ENCODE results near the gene GIMAP7.

DNA sequence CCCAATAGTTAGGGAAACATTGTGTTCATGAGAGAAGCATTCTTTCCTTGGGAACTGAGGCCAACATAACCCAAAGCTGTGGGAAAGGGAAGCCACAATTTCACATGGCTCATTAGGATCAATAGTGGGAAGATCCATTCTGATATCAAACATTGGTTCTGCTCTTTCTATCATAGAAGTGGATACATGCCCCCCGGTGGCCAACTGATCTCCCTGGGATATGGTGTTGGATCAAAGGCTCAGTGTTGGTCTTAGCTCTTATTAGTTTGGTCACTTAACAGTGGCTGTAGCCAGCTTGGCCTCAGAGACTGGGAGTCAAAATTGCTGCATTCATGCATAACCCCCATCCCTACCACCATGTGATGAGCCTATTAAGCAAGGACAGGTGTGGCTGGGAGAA, 45.8 kb downstream of the GIMAP7 start:
- no peak for TF ChIP-seq CTCF (IDR thresholded peaks at IDR 0.05)
- no peak for TF ChIP-seq POLR2A (IDR thresholded peaks at IDR 0.05)
- no peak for TF ChIP-seq EP300 (IDR thresholded peaks at IDR 0.05)
